Stomach (tissue), 9 donors: ENCODE results near the gene GATB. TPM values are rescaled to one million over a fixed set of nuclear protein-coding genes. Genes with fewer than 3 reads are reported as not detected.
A peak's percentile ranks its signal among the peaks of the same experiment; 100 is the strongest.

ENCODE experiments used
- DNase-seq, 2 donors: peaks; one replicate each; pipeline versions ENCODE4 v3.0.0 to v3.0.0-alpha.2; 2013 to 2019
- H3K27ac ChIP-seq, 5 donors: fragments of 200-600 bp in 4 of 5; sonication (generic) in 4 of 5; one replicate each; pipeline ENCODE4 v1.5.1; 2013 to 2019; ENCODE audit warnings: mild to moderate bottlenecking in 1 of 5, moderate library complexity in 1 of 5
- H3K27me3 ChIP-seq, 3 donors: fragments of 200-600 bp; sonication (generic); one replicate each; pipeline ENCODE4 v1.5.1; 2017 to 2019; ENCODE audit warnings: mixed run types in 1 of 3
- H3K36me3 ChIP-seq, 4 donors: fragments of 200-600 bp; sonication (generic); 1 replicate in 3 of 4; 2 replicates in 1 of 4; pipeline ENCODE4 v1.5.1; 2016 to 2019
- H3K4me1 ChIP-seq, 4 donors: fragments of 200-600 bp; sonication (generic); one replicate each; pipeline ENCODE4 v1.5.1; 2016 to 2019
- H3K4me3 ChIP-seq, 4 donors: fragments of 200-600 bp; sonication (generic) in 3 of 4; one replicate each; pipeline ENCODE4 v1.5.1; 2016 to 2019; ENCODE audit warnings: mild to moderate bottlenecking in 1 of 4
- H3K9me3 ChIP-seq, 4 donors: fragments of 200-600 bp; sonication (generic); one replicate each; pipeline ENCODE4 v1.5.1; 2016 to 2019
- CTCF ChIP-seq, 7 experiments: fragments of 450-650 bp in 4 of 7; fragments of 200-600 bp in 3 of 7; sonication (generic) in 3 of 7; IDR thresholded peaks; one replicate each; pipeline ENCODE4 v1.5.1; 2016 to 2019; ENCODE audit warnings: antibody characterized with exemption in 7 of 7, control low read depth in 2 of 7, mild to moderate bottlenecking in 1 of 7
- EP300 ChIP-seq: sonication (generic); formaldehyde crosslinking; IDR thresholded peaks from one replicate; pipeline ENCODE4 v1.6.1; 2017; ENCODE audit warnings: antibody characterized with exemption
- POLR2A ChIP-seq, 4 donors: fragments of 450-650 bp; IDR thresholded peaks; one replicate each; pipeline ENCODE4 v1.6.1; 2016; ENCODE audit warnings: antibody characterized with exemption in 4 of 4, control low read depth in 2 of 4, mild to moderate bottlenecking in 1 of 4, moderate library complexity in 1 of 4
- POLR2AphosphoS5 ChIP-seq, 3 donors: sonication (generic); formaldehyde crosslinking; IDR thresholded peaks; one replicate each; pipeline ENCODE4 v1.6.1; 2016; ENCODE audit warnings: antibody characterized with exemption in 3 of 3
- WGBS, 5 donors: extraction: QIAGEN DNeasy Blood & Tissue Kit in 3 of 5; methylation state at CpG; one replicate each; pipeline versions ENCODE4 v1.1.5 to v1.1.7; 2013 to 2018; 5-methylcytosine and 5-hydroxymethylcytosine counted together
- intact Hi-C: fragments of 100-400 bp; cut with DNase I; formaldehyde crosslinking; loops from one replicate; pipeline ENCODE4 v1.15.1; 2023; ENCODE audit warnings: low total_unique reads
- polyA plus RNA-seq, 3 donors: library from polyadenylated mRNA; stranded (reverse); fragments of 200-250 nt; gene quantifications; one replicate each; pipeline ENCODE4 v1.2.3, GENCODE V29; 2013
- total RNA-seq, 5 donors: library from RNA; depleted of rRNA; stranded (reverse); fragments of >200 nt; gene quantifications; one replicate each; pipeline versions ENCODE4 v1.1.0 to v1.2.3, GENCODE V29; 2014 to 2016
- donor health status: healthy with polysubstance abuse.
- donor health status: Bipolar disorder and iron deficiency.
- donor health status: healthy.

GATB gene
- total and polyA plus RNA-seq, 8 donors: 1.8 to 32.2 (median 19.9) TPM

GRCh38 chr4:151770154-151770553, 9.3 kb upstream of the GATB start:
- Histone ChIP-seq H3K9me3 (peaks cover 0 to 14% (median 5%) of the 10 kb centered on the region in 4 donors), H3K27me3 (peaks cover 0 to 5% (median 0%) of the 10 kb centered on the region in 3 donors), H3K27ac (no peak overlapping the region), H3K36me3 (no peaks in the 10 kb centered on the region), H3K4me3 (no peak overlapping the region), H3K4me1 (no peaks in the 10 kb centered on the region)
- intact Hi-C loops: no loop called here
- no peak for DNase-seq
- TF ChIP-seq CTCF (IDR thresholded peaks at IDR 0.05): no peak
- TF ChIP-seq EP300: no peak
- TF ChIP-seq POLR2A (IDR thresholded peaks at IDR 0.05): no peak
- TF ChIP-seq POLR2AphosphoS5 (IDR thresholded peaks at IDR 0.05): no peak
- WGBS, 5 donors: 56 to 77% (median 68%) methylated on average over 1 of the region's 1 CpG

- no peaks in the 10 kb centered on the region for H3K36me3 ChIP-seq
- DNase-seq: no peak
- intact Hi-C loops: no loop called here
- peaks cover 0 to 5% (median 0%) of the 10 kb centered on the region in 3 donors for H3K27me3 ChIP-seq
- no peak for TF ChIP-seq POLR2A (IDR thresholded peaks at IDR 0.05)
- H3K27ac ChIP-seq: no peak overlapping the region
- no peaks in the 10 kb centered on the region for H3K4me1 ChIP-seq
- H3K4me3 ChIP-seq: no peak overlapping the region
- peaks cover 0 to 1% (median 0%) of the 10 kb centered on the region in 4 donors for H3K9me3 ChIP-seq
- 76 to 90% (median 84%) methylated on average over 2 of the region's 2 CpGs for WGBS, 5 donors
Observed at GRCh38 chr4:151768835-151769234, 8.0 kb upstream of the GATB start.

- no peak for DNase-seq
- Histone ChIP-seq H3K4me3 (no peak overlapping the region), H3K4me1 (no peaks in the 10 kb centered on the region), H3K36me3 (no peaks in the 10 kb centered on the region), H3K27ac (no peak overlapping the region), H3K27me3 (no peaks in the 10 kb centered on the region), H3K9me3 (no peaks in the 10 kb centered on the region)
- TF ChIP-seq POLR2AphosphoS5 (IDR thresholded peaks at IDR 0.05): no peak
- no peak for TF ChIP-seq EP300
- 64 to 72% (median 68%) methylated on average over 4 of the region's 4 CpGs for WGBS, 5 donors
- intact Hi-C loops: no loop called here
Observed at GRCh38 chr4:151766691-151767090, 5.9 kb upstream of the GATB start.

GRCh38 chr4:151760002-151760401, 805 bp downstream of the GATB start:
- peaks cover 7 to 13% (median 10%) of the 10 kb centered on the region in 4 donors for H3K4me1 ChIP-seq
- no peak overlapping the region for H3K27ac ChIP-seq
- H3K36me3 ChIP-seq: peaks cover 0 to 35% (median 22%) of the 10 kb centered on the region in 4 donors
- 27 to 37% (median 29%) methylated on average over 3 of the region's 3 CpGs for WGBS, 5 donors
- intact Hi-C loops: no loop called here
- no peaks in the 10 kb centered on the region for H3K9me3 ChIP-seq
- no peak for DNase-seq
- peak overlapping the region; percentile 68 to 89 (median 86) for H3K4me3 ChIP-seq
- TF ChIP-seq POLR2A (IDR thresholded peaks at IDR 0.05) (no peak), CTCF (IDR thresholded peaks at IDR 0.05) (no peak), EP300 (no peak), POLR2AphosphoS5 (IDR thresholded peaks at IDR 0.05) (no peak)
- H3K27me3 ChIP-seq: no peaks in the 10 kb centered on the region

- intact Hi-C loops: no loop called here
- 83 to 95% (median 92%) methylated on average over 5 of the region's 5 CpGs for WGBS, 5 donors
Observed at GRCh38 chr4:151753056-151753455, 7.8 kb downstream of the GATB start.

More at GRCh38 chr4:151753056-151753455, 7.8 kb downstream of the GATB start:
- no peak overlapping the region for H3K4me3 ChIP-seq
- TF ChIP-seq EP300: no peak
- TF ChIP-seq POLR2AphosphoS5 (IDR thresholded peaks at IDR 0.05): no peak
- TF ChIP-seq POLR2A (IDR thresholded peaks at IDR 0.05): no peak
- no peak for TF ChIP-seq CTCF (IDR thresholded peaks at IDR 0.05)
- H3K27ac ChIP-seq: no peak overlapping the region
- H3K4me1 ChIP-seq: no peaks in the 10 kb centered on the region
- DNase-seq: no peak
- peaks cover 0 to 79% (median 57%) of the 10 kb centered on the region in 4 donors for H3K36me3 ChIP-seq
- no peaks in the 10 kb centered on the region for H3K9me3 ChIP-seq
- H3K27me3 ChIP-seq: no peaks in the 10 kb centered on the region
